Adrenal gland (tissue), 5 donors: ENCODE data around the gene MAFF.
A peak's percentile ranks its signal among the peaks of the same experiment; 100 is the strongest.

ENCODE experiments used
- POLR2A ChIP-seq, 2 donors: fragments of 450-650 bp; IDR thresholded peaks; one replicate each; pipeline ENCODE4 v1.6.1; 2017; ENCODE audit warnings: antibody characterized with exemption in 2 of 2, mild to moderate bottlenecking in 2 of 2, moderate library complexity in 1 of 2
- TF ChIP-seq, protein P1 (sequence below), 6 experiments: fragments of 450-650 bp in 4 of 6; fragments of 200-600 bp in 2 of 6; sonication (generic) in 1 of 6; IDR thresholded peaks; 1 replicate in 5 of 6; 2 replicates in 1 of 6; pipeline versions ENCODE4 v1.5.1 to v1.8.0; 2016 to 2021; ENCODE audit warnings: antibody characterized with exemption in 6 of 6, mild to moderate bottlenecking in 2 of 6, moderate library complexity in 1 of 6
- donor health status: DM: no; HTN: no; CAD: no.

DNA sequence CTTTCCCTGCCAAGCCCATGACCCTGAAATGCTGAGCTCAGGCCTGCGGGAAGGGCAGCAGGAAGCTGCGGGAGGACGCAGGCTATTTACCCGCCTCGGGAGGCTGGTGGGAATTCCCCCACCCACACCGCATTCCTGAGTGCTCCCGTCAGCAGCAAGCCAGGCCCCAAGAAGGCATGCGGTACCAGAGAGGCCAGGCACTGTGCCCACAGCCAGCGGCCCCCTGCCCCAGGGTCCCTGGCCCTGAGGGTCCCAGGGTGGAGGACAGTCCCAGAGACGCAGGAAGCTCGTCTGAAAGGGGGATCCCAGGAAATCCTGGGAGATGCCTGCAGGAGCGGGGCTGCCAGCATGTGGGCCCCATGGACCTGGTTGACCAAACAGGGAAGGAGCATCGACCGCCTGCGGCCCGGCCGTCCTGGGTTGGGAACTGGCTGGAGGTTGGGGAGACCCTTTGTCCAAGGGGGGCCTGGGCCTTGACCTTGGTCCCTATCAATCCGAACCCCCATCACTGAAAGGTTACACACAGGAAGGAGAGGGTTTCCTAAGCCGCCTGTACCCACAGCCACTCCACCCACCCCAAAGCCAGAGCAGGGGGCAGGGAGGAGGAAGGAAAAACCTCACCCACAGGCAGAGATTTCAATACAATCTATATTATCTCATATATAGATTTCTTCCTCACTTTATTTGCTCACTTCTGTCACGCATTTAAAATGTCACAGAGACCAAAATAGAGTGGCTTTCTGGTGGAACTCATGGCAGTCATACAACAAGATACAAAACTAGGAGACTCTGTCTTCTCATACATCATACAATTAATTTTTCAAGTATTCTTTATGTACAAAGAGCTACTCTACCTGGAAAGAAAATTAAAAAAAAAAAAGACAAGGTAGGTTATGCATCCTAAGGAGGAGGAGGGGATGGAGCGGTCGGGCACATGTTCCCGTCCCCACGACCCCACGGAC, 17.1 kb downstream of the MAFF start:
- TF ChIP-seq, protein P1, sequence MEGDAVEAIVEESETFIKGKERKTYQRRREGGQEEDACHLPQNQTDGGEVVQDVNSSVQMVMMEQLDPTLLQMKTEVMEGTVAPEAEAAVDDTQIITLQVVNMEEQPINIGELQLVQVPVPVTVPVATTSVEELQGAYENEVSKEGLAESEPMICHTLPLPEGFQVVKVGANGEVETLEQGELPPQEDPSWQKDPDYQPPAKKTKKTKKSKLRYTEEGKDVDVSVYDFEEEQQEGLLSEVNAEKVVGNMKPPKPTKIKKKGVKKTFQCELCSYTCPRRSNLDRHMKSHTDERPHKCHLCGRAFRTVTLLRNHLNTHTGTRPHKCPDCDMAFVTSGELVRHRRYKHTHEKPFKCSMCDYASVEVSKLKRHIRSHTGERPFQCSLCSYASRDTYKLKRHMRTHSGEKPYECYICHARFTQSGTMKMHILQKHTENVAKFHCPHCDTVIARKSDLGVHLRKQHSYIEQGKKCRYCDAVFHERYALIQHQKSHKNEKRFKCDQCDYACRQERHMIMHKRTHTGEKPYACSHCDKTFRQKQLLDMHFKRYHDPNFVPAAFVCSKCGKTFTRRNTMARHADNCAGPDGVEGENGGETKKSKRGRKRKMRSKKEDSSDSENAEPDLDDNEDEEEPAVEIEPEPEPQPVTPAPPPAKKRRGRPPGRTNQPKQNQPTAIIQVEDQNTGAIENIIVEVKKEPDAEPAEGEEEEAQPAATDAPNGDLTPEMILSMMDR (IDR thresholded peaks at IDR 0.05) = no peak
- TF ChIP-seq POLR2A (IDR thresholded peaks at IDR 0.05) = peak in 1 of 2 donors; percentile 41
